HG02973 (cell line): ENCODE results near the gene HDDC3.
"Not testable (repeated sequence)": the region's sequence is repeated elsewhere in the genome, so short reads cannot be mapped to it uniquely, and the experiment has no call there.

Experiments
- ATAC-seq: cut with Tn5 transposase; IDR thresholded peaks from one replicate; pipeline ENCODE4 v1.9.1; 2021; ENCODE audit warnings: moderate library complexity; ENCODE audit not compliant: unreplicated experiment

HDDC3 gene

DNA sequence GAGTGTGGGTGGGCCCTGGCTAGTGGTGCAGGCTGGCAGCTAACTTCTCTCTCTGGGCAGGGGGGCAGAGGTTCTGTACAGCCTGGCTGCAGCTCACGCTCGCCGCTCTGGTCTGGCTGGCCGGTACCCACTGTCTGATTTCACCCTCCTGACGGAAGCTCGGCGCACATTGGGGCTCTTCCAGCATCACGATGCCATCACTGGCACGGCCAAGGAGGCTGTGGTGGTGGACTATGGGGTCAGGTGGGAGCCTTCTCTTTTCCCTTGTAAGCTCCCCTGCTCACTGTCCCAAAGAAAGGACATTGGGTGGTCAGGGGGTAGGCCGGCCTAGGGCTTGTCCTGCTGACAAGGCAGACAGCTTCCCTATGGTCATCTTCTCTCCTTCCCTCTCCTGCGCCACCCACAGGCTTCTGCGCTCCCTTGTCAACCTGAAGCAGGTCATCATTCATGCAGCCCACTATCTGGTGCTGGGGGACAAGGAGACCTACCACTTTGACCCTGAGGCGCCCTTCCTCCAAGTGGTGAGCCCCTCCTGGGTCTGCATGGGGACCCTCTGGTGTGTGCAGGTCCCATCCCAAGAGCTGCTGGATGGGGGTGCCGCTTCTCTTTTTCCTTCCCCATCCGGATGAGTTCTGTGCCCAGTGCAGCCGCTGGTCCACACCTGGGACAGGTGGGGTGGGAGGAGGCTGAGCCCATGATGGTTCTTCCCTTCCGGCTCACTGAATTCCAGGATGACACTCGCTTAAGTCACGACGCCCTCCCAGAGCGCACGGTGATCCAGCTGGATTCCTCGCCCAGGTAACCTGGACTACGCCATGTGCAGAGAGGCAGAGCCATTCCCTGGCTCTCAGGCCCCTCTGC, 21.7 kb downstream of the HDDC3 start:
- no peak for ATAC-seq

DNA sequence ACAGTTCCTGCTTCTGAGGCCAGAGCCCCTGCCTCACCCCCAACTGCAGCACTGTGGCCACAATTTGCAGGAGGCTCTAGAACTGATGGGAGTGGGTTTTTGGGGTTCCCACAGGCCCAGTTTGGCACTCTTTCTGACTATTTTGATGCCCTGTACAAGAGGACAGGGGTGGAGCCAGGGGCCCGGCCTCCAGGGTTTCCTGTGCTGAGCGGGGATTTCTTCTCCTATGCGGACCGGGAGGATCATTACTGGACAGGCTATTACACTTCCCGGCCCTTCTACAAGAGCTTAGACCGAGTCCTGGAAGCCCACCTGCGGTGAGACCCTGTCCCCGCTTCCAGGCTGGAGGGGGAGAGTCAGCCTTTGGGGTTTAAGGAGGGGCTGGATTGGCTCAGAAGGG, 22.4 kb downstream of the HDDC3 start:
- no peak for ATAC-seq

DNA sequence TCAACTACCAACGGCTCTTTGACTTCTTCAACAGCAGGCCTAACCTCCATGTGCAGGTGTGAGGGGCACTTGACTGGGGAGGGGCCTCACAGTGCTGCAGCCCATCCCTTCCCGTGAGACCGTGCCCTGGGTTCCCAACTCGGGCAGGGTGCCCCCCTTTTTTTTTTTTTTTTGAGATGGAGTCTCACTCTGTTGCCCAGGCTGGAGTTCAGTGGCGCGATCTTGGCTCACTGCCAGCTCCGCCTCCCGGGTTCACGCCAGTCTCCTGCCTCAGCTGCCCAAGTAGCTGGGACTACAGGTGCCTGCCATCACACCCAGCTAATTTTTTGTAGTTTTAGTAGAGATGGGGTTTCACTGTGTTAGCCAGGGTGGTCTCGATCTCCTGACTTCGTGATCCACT, 22.9 kb downstream of the HDDC3 start:
- not testable (repeated sequence) for ATAC-seq

DNA sequence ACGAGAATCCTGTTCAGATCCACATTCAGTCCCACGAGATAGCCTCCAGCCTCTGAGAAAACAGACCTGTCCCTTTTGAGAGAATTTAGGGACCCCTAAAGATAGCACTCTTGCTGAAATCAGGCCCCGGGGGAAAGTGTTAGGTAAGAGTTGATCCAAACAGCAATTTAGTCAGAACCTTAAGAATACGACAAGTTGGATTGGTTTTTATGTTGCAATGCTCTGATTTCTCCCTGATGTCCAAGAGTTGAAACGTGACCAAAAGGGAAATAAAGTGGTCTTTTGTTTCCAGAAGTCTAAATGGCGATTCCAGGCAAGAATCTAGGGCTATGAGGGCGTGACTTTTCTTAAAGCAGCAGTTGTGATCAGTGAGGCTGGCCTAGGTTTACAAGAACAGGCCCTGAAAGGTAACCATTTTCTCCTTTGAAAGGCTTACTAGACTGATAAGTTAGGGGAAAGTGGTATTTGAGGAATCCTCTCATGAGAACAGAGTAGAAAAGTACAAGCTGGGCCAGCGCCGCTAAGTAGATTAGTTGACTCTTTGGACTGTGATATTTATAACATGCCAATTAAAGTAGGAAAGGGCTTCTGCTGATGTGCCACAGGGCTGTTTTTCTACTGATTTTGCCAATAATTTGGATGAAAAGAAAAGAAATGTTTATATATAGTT, 24.4 kb downstream of the HDDC3 start:
- no peak for ATAC-seq

DNA sequence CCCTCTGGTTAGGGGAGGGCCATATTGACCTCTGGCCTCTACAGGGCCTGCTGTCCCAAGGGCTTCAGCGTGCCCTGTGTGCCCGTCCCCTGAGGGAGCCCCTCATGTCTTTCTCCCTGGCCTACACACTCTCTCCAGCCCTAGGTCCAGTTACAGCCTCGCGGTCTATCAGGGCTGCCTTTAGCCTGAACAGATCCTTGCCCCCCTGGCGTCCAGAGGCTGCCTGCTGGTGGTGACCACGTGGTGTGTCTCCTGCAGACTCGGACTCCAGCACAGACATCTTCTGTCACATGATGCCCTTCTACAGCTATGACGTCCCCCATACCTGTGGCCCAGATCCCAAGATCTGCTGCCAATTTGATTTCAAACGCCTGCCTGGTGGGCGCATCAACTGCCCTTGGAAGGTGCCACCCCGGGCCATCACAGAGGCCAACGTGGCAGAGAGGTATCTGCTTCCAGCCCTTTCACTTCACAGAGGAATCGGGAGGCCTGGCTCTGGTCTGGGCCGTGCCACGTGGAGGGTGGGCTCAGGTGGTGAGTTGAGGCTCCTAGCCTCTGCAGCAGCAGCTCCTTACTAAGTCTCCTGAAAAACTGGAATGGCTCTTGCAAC, 25.2 kb downstream of the HDDC3 start:
- no peak for ATAC-seq

DNA sequence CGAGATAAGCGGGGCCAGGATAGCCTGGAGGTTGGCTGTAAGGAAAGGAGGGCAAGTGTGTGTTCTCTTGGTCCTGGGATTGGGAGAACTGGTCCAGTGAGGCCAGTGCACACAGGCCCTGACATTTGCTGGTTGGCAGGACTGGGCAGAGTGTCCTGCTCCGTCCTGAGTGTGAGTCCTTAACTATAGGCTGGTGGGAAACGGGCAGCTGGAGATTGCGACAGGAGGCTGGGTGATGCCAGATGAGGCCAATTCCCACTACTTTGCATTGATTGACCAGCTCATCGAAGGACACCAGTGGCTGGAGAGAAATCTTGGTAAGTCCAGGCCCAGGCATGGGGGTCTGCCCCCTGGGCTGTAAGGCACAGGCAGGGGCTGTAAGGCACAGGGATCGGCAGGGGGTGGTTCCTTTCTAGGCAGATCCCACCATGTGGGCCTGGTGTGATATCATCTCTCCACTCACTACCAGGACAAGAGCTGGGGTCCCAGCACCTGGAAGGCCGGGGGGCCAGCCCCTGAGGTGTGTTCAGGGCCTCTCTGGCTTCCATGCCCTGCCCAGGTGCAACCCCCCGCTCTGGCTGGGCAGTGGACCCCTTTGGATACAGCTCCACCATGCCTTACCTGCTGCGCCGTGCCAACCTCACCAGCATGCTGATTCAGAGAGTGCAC, 26.0 kb downstream of the HDDC3 start:
- no peak for ATAC-seq

- no peak for ATAC-seq
These were observed 26.8 kb downstream of the HDDC3 start for GRCh38 chr15:90905306-90906180.

- ATAC-seq, result no peak
These were observed 27.6 kb downstream of the HDDC3 start for GRCh38 chr15:90904746-90905145.

- no peak for ATAC-seq
These were observed 28.4 kb downstream of the HDDC3 start for GRCh38 chr15:90903733-90904536.

GRCh38 chr15:90902840-90903732, 29.3 kb downstream of the HDDC3 start, which contains the start of gene MAN2A2:
TSS of gene MAN2A2 (plus strand) at chr15:90903302. CDS start at chr15:90904208, 906 bp downstream.
- ATAC-seq, result peak; percentile 46

GRCh38 chr15:90902040-90902839, 30.1 kb downstream of the HDDC3 start:
- peak; percentile 55 for ATAC-seq

DNA sequence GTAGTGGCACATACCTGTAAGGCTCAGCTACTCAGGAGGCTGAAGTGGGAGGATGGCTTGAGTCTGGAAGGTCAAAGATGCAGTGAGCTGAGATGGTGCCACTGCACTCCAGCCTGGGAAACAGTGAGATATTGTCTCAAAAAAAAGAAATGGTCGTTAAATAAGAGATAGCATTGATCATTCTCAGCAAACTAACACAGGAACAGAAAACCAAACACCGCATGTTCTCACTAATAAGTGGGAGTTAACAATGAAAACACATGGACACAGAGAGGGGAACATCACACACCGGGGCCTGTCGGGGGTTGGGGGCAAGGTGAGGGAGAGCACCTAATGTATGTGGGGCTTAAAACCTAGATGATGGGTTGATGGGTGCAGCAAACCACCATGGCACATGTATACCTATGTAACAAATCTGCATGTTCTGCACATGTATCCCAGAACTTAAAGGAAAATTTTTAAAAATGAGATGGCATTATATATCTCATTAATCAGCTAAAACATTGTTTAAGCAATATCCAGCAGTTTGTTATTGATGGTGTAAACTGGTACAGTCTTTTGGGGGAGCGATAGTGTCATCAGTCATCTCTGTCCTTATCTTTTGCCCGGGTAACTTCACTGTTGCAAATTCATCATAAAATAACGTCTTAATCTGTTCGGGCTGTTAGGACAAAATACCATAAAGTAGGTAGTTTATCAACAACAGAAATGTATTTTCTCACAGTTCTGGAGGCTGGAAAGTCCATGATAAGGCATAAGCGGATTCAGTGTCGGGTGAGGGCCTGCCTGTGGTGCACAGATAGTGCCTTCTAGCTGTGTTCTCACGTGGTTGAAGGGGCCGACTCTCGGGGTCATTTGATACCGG, 30.9 kb downstream of the HDDC3 start:
- ATAC-seq, result no peak

DNA sequence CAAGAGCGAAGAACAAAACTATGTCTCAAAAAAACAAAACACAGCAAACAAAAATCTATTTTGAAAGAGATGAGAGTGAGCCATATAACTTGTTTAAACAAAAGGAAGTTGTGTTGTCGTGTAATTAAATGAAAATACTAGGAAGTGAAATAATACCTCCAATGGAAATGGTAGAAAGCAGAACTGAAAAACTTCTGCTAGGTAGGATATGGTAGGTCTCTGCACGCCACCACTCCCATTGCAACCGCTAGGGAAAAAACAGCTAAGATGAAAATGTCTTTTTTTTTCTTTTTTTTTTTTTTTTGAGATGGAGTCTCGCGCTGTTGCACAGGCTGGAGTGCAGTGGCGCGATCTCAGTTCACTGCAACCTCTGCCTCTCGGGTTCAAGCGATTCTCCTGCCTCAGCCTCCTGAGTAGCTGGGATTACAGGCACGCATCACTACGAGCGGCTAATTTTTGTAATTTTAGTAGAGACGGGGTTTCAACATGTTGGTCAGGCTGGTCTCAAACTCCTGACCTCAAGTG, 35.2 kb downstream of the HDDC3 start:
- ATAC-seq, result peak; percentile 54

GRCh38 chr15:90895571-90896117, 36.7 kb downstream of the HDDC3 start:
- no peak for ATAC-seq

- ATAC-seq, result no peak
These were observed 38.9 kb downstream of the HDDC3 start for GRCh38 chr15:90893175-90894090.
